Hepatocyte (in vitro differentiated cells): Measurements from ENCODE around the gene GTPBP4. TPM values are rescaled to one million over a fixed set of nuclear protein-coding genes. Genes with fewer than 3 reads are reported as not detected.

ENCODE experiments used
- DNase-seq: peaks from one replicate; pipeline ENCODE4 v3.0.0-alpha.2; 2016; ENCODE audit warnings: low spot score
- H2AFZ ChIP-seq: fragments of 200-600 bp; sonication (generic); 2 replicates; pipeline ENCODE4 v1.6.0; 2016; ENCODE audit warnings: antibody characterized with exemption, mild to moderate bottlenecking
- H3K27ac ChIP-seq: fragments of 200-600 bp; sonication (generic); 2 replicates; pipeline ENCODE4 v1.5.1; 2016; ENCODE audit warnings: mild to moderate bottlenecking
- H3K27me3 ChIP-seq: fragments of 200-600 bp; sonication (generic); 2 replicates; pipeline ENCODE4 v1.6.1; 2016
- H3K36me3 ChIP-seq: fragments of 200-600 bp; sonication (generic); replicated peaks from 2 replicates; pipeline ENCODE4 v1.5.1; 2016; ENCODE audit warnings: low read depth; ENCODE audit not compliant: insufficient read depth
- H3K4me1 ChIP-seq: fragments of 200-600 bp; sonication (generic); 2 replicates; pipeline ENCODE4 v1.5.1; 2016; ENCODE audit warnings: mild to moderate bottlenecking, moderate library complexity; ENCODE audit not compliant: insufficient read depth
- H3K4me2 ChIP-seq: fragments of 200-600 bp; sonication (generic); 2 replicates; pipeline ENCODE4 v1.6.0; 2016
- H3K4me3 ChIP-seq: fragments of 200-600 bp; sonication (generic); 2 replicates; pipeline ENCODE4 v1.5.1; 2016; ENCODE audit warnings: mild to moderate bottlenecking
- H3K79me2 ChIP-seq: fragments of 200-600 bp; sonication (generic); 2 replicates; pipeline ENCODE4 v1.6.0; 2017; ENCODE audit warnings: mild to moderate bottlenecking
- H3K9me2 ChIP-seq: fragments of 200-600 bp; sonication (generic); replicated peaks from 2 replicates; pipeline ENCODE4 v1.6.0; 2017; ENCODE audit warnings: mild to moderate bottlenecking; ENCODE audit not compliant: insufficient read depth
- H3K9me3 ChIP-seq: fragments of 200-600 bp; sonication (generic); 2 replicates; pipeline ENCODE4 v1.5.1; 2016; ENCODE audit warnings: low read depth, mild to moderate bottlenecking
- H4K20me1 ChIP-seq: fragments of 200-600 bp; sonication (generic); 2 replicates; pipeline ENCODE4 v1.6.0; 2016; ENCODE audit warnings: mild to moderate bottlenecking; ENCODE audit not compliant: insufficient read depth, poor library complexity, severe bottlenecking
- EZH2 ChIP-seq: fragments of 200-600 bp; sonication (generic); IDR thresholded peaks from 2 replicates; pipeline ENCODE4 v1.6.1; 2016; ENCODE audit warnings: antibody characterized with exemption, mild to moderate bottlenecking, borderline replicate concordance
- EZH2phosphoT487 ChIP-seq: fragments of 200-600 bp; sonication (generic); IDR thresholded peaks from one replicate; pipeline ENCODE4 v1.6.1; 2018; ENCODE audit warnings: antibody characterized with exemption, mild to moderate bottlenecking, low read depth, moderate library complexity; ENCODE audit not compliant: unreplicated experiment, severe bottlenecking
- WGBS: methylation state at CpG from one replicate; pipeline ENCODE4 v1.1.6; 2016; ENCODE audit warnings: low lambda C conversion rate; ENCODE audit errors: missing lambda C conversion rate; 5-methylcytosine and 5-hydroxymethylcytosine counted together
- polyA plus RNA-seq: library from polyadenylated mRNA; unstranded; fragments of >200 nt; fragmentation: Nextera tagmentation; extraction: Ambion mirVana; gene quantifications from 2 replicates; pipeline ENCODE4 v1.2.1, GENCODE V29; 2016
- total RNA-seq: library from RNA; depleted of rRNA; stranded (reverse); fragments of >200 nt; gene quantifications from 2 replicates; pipeline ENCODE4 v1.2.3, GENCODE V29; 2014
- TF ChIP-seq, protein P1 (sequence below): fragments of 200-600 bp; sonication (generic); IDR thresholded peaks from 2 replicates; pipeline ENCODE4 v1.5.1; 2016; ENCODE audit warnings: antibody characterized with exemption, mild to moderate bottlenecking; ENCODE audit not compliant: poor library complexity

Gene GTPBP4
- total and polyA plus RNA-seq, 2 experiments from 2014 or later: 34.2 to 55.5 TPM

DNA sequence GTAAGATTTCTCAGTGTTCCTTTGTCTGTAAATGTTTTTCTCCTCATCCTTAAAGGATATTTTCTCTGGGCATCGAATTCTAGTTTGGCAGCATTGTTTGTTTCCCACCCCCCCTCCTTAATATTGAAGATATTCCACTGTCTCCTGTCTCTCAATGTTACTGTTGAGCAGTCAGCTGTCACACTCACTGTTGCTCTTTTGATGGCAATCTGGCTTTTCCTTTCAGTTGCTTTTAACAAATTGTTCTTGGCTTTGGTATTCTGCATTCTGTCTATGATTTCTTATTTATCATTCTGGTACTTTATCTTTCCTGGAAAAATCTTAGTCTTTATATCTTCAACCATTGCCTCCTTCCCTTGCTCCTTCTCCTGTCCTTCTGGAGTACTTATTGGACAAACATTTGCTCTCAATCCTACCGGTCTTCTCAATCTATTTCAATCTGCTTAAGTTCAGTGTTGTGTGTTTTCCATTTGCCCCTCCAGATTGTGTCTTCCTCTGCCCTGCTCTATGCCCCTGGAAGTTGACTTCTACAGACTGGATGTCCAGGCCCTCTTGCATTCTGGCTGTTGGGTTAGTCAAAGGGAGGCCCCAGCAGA is 9.3 kb upstream of the GTPBP4 start:
- WGBS: 94% methylated on average over 2 of the region's 2 CpGs
- TF ChIP-seq, protein P1, sequence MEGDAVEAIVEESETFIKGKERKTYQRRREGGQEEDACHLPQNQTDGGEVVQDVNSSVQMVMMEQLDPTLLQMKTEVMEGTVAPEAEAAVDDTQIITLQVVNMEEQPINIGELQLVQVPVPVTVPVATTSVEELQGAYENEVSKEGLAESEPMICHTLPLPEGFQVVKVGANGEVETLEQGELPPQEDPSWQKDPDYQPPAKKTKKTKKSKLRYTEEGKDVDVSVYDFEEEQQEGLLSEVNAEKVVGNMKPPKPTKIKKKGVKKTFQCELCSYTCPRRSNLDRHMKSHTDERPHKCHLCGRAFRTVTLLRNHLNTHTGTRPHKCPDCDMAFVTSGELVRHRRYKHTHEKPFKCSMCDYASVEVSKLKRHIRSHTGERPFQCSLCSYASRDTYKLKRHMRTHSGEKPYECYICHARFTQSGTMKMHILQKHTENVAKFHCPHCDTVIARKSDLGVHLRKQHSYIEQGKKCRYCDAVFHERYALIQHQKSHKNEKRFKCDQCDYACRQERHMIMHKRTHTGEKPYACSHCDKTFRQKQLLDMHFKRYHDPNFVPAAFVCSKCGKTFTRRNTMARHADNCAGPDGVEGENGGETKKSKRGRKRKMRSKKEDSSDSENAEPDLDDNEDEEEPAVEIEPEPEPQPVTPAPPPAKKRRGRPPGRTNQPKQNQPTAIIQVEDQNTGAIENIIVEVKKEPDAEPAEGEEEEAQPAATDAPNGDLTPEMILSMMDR: no peak
- no peak for TF ChIP-seq EZH2phosphoT487
- TF ChIP-seq EZH2: no peak
- peaks cover 16% of the 10 kb centered on the region for H3K4me1 ChIP-seq
- no peaks in the 10 kb centered on the region for H3K36me3 ChIP-seq
- no peaks in the 10 kb centered on the region for H3K27me3 ChIP-seq
- H3K9me2 ChIP-seq: no peaks in the 10 kb centered on the region
- no peak for DNase-seq
- no peaks in the 10 kb centered on the region for H3K9me3 ChIP-seq
- H3K4me2 ChIP-seq: no peak overlapping the region
- no peak overlapping the region for H3K27ac ChIP-seq
- no peak overlapping the region for H3K4me3 ChIP-seq
- H2AFZ ChIP-seq: no peak overlapping the region
- H3K79me2 ChIP-seq: peaks cover 10% of the 10 kb centered on the region
- H4K20me1 ChIP-seq: no peaks in the 10 kb centered on the region

DNA sequence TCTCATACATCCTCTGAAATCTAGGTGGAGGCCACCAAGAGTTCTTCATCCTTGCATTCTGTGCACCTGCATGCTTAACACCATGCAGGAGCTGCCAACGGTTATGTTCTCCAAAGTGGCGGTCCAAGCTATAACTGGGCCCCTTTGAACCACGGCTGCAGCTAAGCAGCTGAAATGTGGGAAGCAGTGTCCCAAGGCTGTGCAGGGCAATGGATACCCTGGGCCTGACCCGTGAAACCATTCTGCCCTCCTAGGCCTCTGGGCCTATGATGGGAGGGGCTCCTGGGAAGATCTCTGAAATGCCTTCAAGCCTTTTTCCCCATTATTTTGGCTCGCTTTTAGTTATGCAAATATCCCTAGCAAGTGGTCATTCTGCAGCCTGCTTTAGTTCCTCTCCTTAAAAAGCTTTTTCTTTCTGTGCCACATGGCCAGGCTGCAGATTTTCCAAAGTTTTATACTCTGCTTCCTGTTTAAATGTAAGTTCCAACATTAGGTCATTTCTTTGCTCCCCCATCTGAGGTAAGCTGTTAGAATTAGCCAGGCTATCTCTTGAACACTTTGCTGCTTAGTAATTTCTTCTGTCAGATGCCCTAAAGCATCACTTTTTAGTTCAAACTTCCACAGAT is 7.7 kb upstream of the GTPBP4 start:
- Histone ChIP-seq H3K36me3 (no peaks in the 10 kb centered on the region), H3K27ac (no peak overlapping the region), H3K27me3 (no peaks in the 10 kb centered on the region), H3K4me3 (no peak overlapping the region), H4K20me1 (no peaks in the 10 kb centered on the region), H3K9me3 (no peaks in the 10 kb centered on the region), H2AFZ (no peak overlapping the region), H3K4me1 (peaks cover 19% of the 10 kb centered on the region), H3K79me2 (peaks cover 13% of the 10 kb centered on the region), H3K9me2 (no peaks in the 10 kb centered on the region), H3K4me2 (no peak overlapping the region)
- DNase-seq: no peak
- WGBS: 93% methylated on average over 5 of the region's 5 CpGs
- TF ChIP-seq EZH2phosphoT487 (no peak), EZH2 (no peak)
- TF ChIP-seq, protein P1: no peak

DNA sequence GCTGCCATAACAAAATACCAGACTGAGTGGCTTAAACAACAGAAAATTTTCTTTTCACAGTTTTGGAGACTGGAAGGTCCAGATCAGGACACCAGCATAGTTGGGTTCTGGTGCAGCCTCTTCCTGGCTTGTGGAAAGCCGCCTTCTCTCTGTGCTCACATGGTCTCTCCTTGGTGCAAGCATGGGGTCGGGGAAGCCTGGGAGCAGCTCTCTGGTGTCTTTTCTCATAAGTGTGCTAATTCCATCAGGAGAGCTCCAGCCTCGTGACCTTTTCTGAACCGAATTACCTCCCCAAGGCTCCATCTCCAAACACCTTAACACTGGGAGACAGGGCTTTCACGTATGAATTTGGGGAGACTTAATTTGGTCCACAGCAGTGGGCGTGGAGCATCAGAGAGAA is 4.8 kb upstream of the GTPBP4 start:
- Histone ChIP-seq H3K9me3 (no peaks in the 10 kb centered on the region), H3K9me2 (no peaks in the 10 kb centered on the region), H3K4me2 (peak overlapping the region; percentile 28), H3K4me3 (no peak overlapping the region), H3K4me1 (peaks cover 36% of the 10 kb centered on the region), H3K27ac (peak overlapping the region; percentile 98), H3K79me2 (peaks cover 19% of the 10 kb centered on the region), H2AFZ (no peak overlapping the region), H4K20me1 (no peaks in the 10 kb centered on the region), H3K27me3 (no peaks in the 10 kb centered on the region), H3K36me3 (no peaks in the 10 kb centered on the region)
- DNase-seq: no peak
- TF ChIP-seq EZH2 (no peak), EZH2phosphoT487 (no peak)
- TF ChIP-seq, protein P1: no peak
- 96% methylated on average over 6 of the region's 6 CpGs for WGBS
